ENCODE data around the gene UBE2G2.

The UBE2G2 gene

DNA sequence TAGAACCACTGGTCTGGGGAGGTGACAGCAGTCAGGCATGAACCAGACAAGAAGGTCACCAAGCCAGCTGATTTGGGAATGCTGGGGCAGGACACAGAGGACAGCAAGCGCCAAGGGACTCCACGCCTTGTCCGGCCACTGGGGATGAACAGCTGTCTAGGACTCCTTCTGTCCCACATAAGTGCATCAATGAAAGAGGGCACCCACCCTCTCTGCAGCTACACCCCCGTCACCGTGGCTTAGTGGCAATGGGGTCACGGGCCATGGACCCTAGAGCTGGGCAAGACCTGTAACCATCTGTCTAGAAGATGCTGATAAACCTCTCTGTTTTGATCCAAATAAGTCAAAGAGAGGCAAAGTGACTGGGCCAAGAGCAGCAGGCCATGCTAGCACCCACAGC lies 16.8 kb downstream of the UBE2G2 start:
- DNase-seq, result no peak

- DNase-seq, result no peak
Observed at GRCh38 chr21:44783020-44783696, 18.5 kb downstream of the UBE2G2 start.

- no peak for DNase-seq
Observed at GRCh38 chr21:44780767-44781459, 20.7 kb downstream of the UBE2G2 start.

DNA sequence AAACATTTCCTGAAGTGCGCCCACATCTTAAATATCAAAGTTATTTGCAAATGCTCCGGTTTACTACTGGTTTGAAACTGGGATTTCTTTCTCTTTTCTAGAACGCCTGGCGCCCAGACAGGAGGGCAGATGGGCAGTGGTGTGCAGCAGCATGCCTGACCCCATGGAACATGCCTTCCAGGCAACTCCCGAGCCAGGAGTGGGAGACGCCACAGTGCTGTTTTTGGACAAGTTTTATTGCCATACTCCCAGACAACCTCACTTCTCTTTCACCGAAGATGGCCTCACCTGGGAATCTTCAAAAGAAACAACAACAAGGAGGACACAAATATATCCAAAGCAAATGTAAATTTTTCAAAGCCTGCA lies 21.5 kb downstream of the UBE2G2 start:
- DNase-seq, result no peak

DNA sequence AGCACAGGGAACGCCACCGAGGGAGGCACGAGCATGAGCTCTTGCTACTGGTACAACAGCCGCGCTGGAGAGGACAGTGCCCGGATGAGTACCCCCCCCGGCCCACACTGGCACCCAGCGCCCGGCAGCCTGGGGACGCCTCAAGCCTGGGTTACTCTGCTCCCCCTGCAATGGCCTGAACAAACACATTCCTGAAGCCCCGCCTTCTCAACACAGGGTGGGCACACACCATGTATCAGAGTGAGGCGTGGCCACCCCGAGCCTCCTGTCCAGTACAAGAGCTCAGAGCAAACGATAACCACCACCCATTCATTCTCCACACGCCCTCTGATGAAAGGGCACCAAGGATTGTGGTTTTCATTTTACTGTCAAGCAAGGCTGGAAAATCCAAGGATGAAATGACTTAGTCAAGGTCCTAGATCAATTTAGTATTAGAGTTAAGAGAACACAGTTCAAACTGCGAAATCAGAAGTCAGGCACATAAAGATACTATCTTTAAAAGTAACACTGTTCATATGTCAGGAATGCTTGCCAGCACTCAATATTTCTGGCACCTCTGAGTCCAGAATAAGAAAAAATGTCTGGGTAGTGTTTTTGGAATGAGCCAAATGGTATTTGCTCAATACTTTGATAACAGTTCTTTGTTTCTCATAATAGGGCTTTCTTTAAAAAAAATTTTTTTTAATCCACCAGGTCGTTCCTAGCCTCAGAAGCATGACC lies 22.0 kb downstream of the UBE2G2 start:
- no peak for DNase-seq

- DNase-seq, result no peak
Observed at GRCh38 chr21:44778983-44779382, 22.6 kb downstream of the UBE2G2 start.

GRCh38 chr21:44778499-44778911 lies 23.1 kb downstream of the UBE2G2 start:
- DNase-seq, result no peak

DNA sequence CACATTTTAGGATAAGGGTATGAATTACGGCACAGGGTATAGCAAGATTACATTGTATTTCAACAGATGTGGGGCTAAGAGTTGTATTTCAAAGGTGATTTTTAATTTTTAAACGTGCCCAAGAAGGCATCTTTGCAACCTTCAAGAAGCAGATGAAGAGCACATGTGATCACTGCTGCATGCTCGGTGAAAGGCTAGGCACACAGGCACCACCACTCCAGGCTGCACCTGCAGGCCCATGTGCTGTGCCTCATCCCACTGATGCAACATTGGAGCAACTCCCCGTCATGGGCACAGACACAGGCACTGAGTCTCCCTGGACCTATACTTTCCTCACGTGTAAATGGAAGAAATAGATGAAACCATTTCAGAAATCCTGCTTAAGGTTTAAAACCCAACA lies 23.5 kb downstream of the UBE2G2 start:
- no peak for DNase-seq

- no peak for DNase-seq
Observed at GRCh38 chr21:44774972-44775371, 26.6 kb downstream of the UBE2G2 start.

DNA sequence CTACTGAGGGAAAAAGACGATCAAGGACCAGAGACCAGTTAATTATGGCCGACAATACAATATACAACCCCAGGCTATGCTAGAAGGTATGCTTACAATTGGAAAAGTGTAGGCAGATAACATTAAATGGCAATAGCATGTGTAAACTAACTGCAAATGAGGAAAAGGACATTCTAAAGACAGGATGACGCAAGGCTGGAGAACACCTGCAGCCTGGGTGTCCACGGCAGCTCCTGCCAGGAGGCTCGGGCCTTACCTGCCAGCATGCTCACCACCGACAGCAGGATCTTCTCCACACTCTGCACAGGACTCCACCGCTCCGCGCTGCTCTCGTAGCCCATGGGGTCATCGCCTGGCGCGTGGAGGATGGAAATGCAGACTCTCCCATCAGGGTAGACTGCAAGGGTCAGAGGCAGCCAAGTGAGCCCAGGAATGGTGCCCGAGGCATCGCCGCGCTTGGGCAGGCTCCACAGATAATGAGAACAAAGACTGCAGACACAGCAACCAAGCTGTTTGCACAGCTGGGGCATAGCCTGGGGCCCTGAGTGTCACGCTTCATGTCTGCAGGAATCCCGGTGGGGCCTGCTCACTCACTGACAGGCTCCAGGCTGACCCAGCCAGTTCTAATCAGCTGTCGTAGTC lies 28.2 kb downstream of the UBE2G2 start:
- DNase-seq, result no peak

DNA sequence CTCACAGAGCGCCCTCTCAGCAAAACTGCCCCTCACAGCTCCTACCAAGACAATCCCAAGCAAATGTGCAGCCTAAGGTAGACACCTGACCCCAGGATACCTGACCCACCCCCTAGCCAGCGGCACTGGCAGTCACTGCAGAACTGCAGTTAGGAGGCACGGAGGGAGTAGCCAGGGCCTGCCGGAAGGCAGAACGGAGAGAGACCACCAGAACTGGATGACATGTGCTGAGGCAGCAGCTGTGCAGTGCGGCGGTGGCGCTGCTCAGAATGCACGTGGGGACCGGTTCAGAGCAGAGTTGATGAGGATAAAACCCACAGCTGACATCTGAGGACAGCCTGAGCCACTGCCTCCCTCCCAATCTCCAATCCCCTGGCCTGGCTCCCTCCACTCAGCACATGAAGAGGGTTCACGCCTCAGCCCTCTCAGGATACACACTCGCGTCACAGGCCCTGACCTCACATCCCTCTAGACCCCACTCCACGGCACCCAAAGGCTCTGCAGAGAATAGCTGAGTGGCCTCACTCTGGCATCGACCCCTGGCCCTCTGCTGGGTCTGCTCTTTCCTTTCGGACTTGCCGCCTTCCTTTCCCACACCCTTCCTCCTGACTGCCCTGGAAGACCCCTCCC lies 29.6 kb downstream of the UBE2G2 start:
- DNase-seq, result no peak

- no peak for DNase-seq
Observed at GRCh38 chr21:44767834-44768831, 33.5 kb downstream of the UBE2G2 start.

- DNase-seq, result no peak
Observed at GRCh38 chr21:44766818-44767354, 34.7 kb downstream of the UBE2G2 start.

GRCh38 chr21:44766014-44766817 lies 35.4 kb downstream of the UBE2G2 start:
- no peak for DNase-seq

DNA sequence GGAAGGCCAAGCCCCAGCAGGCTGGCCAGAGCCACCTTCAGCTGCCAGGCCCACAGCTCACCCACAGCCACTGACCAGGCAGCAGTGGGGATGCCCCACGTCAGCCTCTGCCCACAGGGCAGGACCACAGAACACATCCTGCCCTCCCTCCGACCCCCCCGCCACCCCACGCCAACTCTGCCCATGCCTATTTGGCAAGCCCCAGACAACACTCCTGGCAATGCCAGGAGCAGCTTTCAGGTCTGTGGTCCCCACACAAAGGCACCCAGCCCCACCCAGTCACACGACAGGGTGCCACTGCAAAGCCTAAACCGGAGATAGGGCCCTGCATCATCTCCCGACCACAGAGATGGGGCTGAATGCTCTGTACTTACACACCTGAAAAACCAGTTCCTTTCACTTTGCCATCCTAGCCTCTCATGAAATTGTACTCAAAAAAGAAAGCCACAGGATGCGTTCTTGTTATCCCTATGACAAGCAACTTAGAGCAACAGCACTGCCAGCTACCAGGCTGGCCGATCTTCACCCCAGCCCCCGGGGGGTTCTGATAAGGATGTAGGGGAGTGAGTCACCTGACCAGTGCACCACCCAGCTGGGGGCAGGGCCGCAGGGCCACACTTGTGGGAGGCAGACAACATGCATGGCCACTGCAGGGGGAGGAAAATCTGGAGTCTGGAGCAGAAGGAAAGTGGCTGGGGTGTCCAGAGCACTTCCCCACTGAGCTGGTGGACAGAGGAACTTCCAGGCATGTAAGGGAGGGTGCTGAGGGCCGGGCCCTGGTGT lies 36.2 kb downstream of the UBE2G2 start:
- DNase-seq, result peak; percentile 8 to 18

DNA sequence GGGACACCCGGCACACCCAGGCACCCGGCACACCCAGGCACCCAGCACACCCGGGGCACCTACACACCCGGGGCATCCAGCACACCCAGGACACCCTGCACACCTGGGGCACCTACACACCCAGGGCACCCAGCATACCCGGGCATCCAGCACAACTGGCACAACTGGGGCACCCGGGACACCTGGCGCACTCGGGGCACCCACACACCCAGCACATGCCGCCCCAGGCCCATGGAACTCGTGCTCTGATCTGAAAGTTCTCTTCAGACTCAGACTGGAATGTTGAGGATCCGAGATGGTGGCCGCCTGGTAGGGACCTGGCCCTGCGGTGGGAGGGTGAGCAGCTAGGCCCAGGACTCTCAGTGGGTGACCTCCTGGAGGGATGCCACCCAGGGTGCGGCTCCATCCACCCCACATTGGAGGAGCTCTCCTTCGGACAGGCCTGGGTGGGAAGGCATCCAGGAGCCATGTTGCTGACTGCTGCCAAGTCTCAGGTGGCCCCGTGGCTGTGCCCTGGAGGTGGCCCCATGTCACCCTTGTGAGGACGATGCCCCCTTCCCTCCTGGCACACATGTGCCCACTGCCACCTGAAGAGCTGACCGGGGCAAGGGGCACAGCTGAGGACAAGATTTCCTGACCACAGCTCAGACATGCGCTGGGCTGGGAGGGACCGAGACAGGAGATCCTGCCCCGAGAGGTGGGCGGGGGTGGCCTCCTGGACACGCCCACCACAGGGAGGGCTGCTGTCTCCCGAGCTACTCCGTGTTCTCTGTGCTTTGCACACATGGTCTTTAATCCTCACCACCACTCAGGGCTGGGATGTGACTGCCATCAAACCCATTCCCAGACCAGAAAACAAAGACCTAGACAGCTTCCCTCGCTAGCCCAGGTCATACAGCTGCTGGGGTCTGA lies 37.0 kb downstream of the UBE2G2 start:
- DNase-seq, result no peak

DNA sequence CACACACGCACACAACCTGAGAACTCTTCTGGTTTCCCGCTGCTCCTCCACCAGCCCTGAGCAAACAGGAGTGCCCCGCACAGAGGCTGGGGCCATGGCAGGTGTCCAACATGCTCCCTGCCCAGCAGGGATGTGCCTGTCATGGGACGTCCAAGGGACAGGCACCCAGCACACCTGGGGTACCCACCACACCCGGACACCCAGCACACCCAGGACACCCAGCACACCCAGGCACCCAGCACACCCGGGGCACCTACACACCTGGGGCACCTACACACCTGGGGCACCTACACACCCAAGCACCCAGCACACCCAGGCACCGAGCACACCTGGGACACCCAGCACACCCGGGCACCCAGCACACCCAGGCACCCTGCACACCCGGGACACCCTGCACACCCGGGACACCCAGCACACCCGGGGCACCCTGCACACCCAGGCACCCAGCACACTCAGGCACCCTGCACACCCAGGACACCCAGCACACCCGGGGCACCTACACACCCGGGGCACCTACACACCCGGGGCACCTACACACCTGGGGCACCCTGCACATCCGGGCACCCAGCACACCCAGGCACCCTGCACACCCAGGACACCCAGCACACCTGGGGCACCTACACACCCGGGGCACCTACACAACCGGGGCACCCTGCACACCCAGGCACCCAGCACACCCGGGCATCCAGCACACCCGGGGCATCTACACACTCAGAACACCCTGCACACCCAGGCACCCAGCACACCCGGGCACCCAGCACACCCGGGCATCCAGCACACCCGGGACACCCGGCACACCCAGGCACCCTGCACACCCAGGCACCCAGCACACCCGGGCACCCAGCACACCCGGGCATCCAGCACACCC lies 37.9 kb downstream of the UBE2G2 start:
- DNase-seq, result no peak

DNA sequence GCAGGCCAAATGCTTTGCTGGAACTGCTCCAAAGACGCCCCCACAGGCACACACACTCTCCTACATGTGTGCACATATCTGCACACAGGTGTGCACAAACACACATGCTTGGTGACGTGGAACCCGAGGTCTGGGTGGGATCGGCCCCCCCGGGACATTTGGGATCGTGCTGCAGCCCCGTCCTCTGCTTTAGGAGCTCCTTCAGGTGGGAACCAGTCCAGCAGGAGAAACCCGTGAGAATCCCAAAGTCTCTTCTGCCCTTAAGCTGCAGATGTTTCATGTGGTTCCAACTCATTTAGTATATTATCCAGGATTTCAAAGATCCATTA lies 38.6 kb downstream of the UBE2G2 start:
- DNase-seq, result no peak
